Activated CD4-positive, alpha-beta T cell treated with anti-CD3 and anti-CD28 coated beads for 36 hours (primary cell): ENCODE measurements around the gene CDC40. TPM values are rescaled to one million over a fixed set of nuclear protein-coding genes. Genes with fewer than 3 reads are reported as not detected.
"Not testable (repeated sequence)": the region's sequence is repeated elsewhere in the genome, so short reads cannot be mapped to it uniquely, and the experiment has no call there.

Source experiments
- ATAC-seq: fragments of 200-7000 bp; cut with Tn5 transposase; one replicate; pipeline ENCODE4 v1.10.0; 2021; ENCODE audit warnings: mild to moderate bottlenecking, moderate library complexity
- CTCF ChIA-PET: fragments of 350-600 bp; sonication (Branson Sonifier 250); formaldehyde crosslinking; loops from one replicate; lab custom pipeline; 2021; ENCODE audit warnings: antibody characterized with exemption; lab: Charles Lee
- POLR2A ChIA-PET: fragments of 350-600 bp; sonication (Branson Sonifier 250); formaldehyde crosslinking; loops from one replicate; lab custom pipeline; 2021; ENCODE audit warnings: antibody characterized with exemption, inconsistent platforms; lab: Charles Lee
- DNase-seq: peaks from one replicate; pipeline ENCODE4 v3.0.0-alpha.2; 2020
- H3K27ac Mint-ChIP-seq: one replicate; pipeline ENCODE4 v1.8.0; 2021; ENCODE audit warnings: mixed read lengths
- H3K27me3 Mint-ChIP-seq: one replicate; pipeline ENCODE4 v1.8.0; 2021; ENCODE audit warnings: mixed read lengths
- H3K36me3 Mint-ChIP-seq: one replicate; pipeline ENCODE4 v1.8.0; 2021; ENCODE audit warnings: low read depth, mixed read lengths
- H3K4me1 Mint-ChIP-seq: one replicate; pipeline ENCODE4 v1.8.0; 2021; ENCODE audit warnings: mixed read lengths
- H3K4me3 Mint-ChIP-seq: one replicate; pipeline ENCODE4 v1.8.0; 2021; ENCODE audit warnings: mild to moderate bottlenecking, moderate library complexity, mixed read lengths
- H3K9me3 Mint-ChIP-seq: one replicate; pipeline ENCODE4 v1.8.0; 2021; ENCODE audit warnings: low read depth, mixed read lengths
- intact Hi-C, 2 experiments: fragments of 100-400 bp; cut with DNase I in 1 of 2; cut with micrococcal nuclease in 1 of 2; formaldehyde crosslinking; loops; one replicate each; pipeline versions ENCODE4 v1.14.2 to v1.15.1; 2022 to 2024; cut with DNase I, micrococcal nuclease
- total RNA-seq, 2 experiments: library from RNA; stranded (reverse); gene quantifications; one replicate each; pipeline ENCODE4 v1.2.3, GENCODE V29; 2021

Gene CDC40
- total RNA-seq, 2 experiments from 2014 or later = 28.0 to 33.7 TPM

DNA sequence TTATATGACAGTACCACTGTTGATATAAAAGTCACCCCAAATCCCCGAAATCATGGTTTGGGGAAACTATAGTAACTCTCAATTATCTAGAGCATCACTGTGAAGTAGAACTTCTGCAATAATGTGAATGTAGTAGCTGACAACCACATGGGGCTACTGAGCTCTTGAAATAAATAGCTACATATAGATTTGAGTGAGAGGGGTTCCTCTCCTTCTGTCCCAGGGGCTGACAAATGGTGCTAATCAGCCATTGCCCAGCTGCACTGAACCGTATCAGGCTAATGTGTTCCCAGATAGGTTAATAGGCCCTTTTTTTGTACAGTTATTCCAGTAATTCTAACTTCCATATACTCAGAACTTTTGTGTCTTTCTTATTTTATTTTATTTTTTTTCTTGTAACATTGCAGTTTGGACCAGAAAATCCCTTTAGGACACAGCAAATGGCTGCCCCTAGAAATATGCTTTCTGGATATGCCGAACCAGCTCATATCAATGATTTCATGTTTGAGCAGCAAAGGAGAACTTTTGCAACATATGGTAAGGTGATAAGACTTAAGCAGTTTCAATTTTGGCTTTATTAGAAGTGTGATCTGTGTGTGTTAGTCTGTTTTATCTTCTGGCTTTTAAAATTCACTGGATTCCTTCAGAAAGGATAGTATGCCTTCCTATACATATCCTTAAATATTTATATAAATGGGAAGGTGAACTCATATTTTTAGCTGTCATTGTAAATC lies 21.1 kb downstream of the CDC40 start:
- Mint-ChIP-seq H3K36me3 (peaks cover 8% of the 10 kb centered on the region), H3K4me1 (peaks cover 8% of the 10 kb centered on the region), H3K27ac (no peak overlapping the region), H3K9me3 (no peaks in the 10 kb centered on the region), H3K4me3 (no peak overlapping the region), H3K27me3 (no peaks in the 10 kb centered on the region)
- ATAC-seq (no peak), DNase-seq (no peak)
- ChIA-PET CTCF (no interaction called here), POLR2A (no interaction called here)
- intact Hi-C loops = no loop called here

DNA sequence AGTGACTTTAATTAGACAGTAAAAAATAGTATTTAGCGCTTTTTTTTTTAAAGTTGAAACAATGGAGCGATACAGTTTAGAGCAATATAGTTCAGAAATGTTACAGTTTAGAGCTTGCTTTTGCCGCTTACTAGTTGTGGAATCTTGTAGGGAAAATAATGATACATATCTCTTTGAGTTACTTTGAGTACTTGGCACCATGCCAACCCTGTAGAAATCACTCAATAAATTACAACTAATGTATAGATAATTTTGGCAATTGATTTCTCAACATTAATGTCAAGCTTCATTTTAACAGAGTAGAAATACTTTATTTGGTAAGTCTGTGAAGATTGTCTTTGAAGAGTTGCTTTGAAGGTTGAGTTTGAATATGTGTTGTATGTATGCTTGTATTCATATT lies 27.4 kb downstream of the CDC40 start:
- CTCF ChIA-PET = interaction anchor here (1.4 to 1.8 kb wide), 2 partner anchors 9 to 19 kb away, joined by 5 to 6 read pairs; no protein-coding TSS in a partner anchor
- H3K27me3 Mint-ChIP-seq = no peaks in the 10 kb centered on the region
- H3K27ac Mint-ChIP-seq = no peak overlapping the region
- POLR2A ChIA-PET = no interaction called here
- ATAC-seq (no peak), DNase-seq (no peak)
- intact Hi-C loops = no loop called here
- H3K36me3 Mint-ChIP-seq = peaks cover 20% of the 10 kb centered on the region
- no peaks in the 10 kb centered on the region for H3K4me1 Mint-ChIP-seq
- H3K9me3 Mint-ChIP-seq = no peaks in the 10 kb centered on the region
- no peak overlapping the region for H3K4me3 Mint-ChIP-seq

DNA sequence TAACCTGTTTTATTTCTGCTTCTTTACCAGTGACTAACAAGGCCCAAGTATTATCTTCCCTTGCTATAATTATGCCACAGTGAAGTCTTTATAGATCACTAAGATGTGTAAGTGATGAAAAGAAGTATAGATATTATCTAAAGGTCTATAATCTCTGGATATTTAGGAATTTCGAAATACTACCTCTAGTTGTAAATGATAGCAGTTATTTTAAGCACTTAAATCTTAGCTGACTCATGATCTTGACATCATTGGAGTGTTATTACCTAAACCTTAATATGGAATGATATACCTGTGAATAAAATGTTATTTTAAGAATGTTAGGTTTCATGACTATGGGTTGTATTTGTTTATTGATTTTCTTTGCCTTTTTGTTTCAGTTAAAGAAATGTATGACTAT lies 31.5 kb downstream of the CDC40 start:
- H3K9me3 Mint-ChIP-seq = no peaks in the 10 kb centered on the region
- CTCF ChIA-PET = no interaction called here
- POLR2A ChIA-PET = no interaction called here
- intact Hi-C loops = no loop called here
- no peak for DNase-seq
- no peak overlapping the region for H3K4me3 Mint-ChIP-seq
- no peak overlapping the region for H3K27ac Mint-ChIP-seq
- no peaks in the 10 kb centered on the region for H3K27me3 Mint-ChIP-seq
- H3K36me3 Mint-ChIP-seq = peaks cover 30% of the 10 kb centered on the region
- peaks cover 2% of the 10 kb centered on the region for H3K4me1 Mint-ChIP-seq
- no peak for ATAC-seq

DNA sequence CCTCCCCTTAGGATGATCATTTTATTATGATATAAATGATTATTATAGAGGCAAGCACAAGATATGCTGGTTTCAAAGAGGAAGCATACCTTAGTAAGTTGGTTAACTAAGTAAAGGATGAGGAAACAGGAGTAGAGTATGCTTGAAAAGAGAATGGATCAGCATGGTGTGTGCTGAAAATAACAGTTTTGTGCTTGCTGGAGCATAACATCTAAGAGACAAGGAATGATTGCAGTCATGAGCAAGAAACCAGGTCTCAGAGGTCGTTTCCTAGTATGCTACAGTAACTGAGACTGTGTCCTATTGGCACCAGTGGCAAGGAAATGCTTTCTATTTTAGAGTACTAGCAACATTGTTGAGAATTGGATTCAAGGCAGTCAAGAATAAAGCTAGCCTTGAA lies 34.1 kb downstream of the CDC40 start:
- no peak for DNase-seq
- Mint-ChIP-seq H3K9me3 (no peaks in the 10 kb centered on the region), H3K4me1 (peaks cover 8% of the 10 kb centered on the region), H3K27me3 (no peaks in the 10 kb centered on the region), H3K36me3 (peaks cover 37% of the 10 kb centered on the region), H3K27ac (no peak overlapping the region), H3K4me3 (no peak overlapping the region)
- ChIA-PET POLR2A (no interaction called here), CTCF (interaction anchor here (0.6 kb wide), 2 partner anchors 67 to 527 kb away, joined by 3 read pairs; no protein-coding TSS in a partner anchor)
- intact Hi-C loops = no loop called here
- ATAC-seq = no peak

DNA sequence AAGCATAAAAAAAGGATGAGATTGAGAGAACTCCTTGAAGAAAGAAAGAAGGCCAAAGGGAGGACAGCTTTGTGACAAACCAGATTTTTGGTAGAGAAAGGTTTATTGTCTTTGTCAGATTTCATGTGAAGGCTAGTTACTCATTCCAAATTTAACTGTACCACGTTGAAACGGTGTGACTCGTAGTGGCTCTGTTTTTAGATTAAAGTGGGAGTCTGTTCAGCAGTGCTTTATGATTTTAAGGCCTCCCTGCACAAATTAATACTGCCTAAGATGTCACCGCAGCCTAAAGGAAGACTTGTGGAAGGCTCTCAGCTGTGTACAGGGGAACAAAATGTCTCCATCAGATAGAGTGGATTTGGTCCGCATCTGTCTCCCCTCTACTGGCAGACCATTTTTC lies 35.9 kb downstream of the CDC40 start:
- peaks cover 46% of the 10 kb centered on the region for H3K36me3 Mint-ChIP-seq
- peak overlapping the region; percentile 3 for H3K27ac Mint-ChIP-seq
- peaks cover 8% of the 10 kb centered on the region for H3K4me1 Mint-ChIP-seq
- no peak for DNase-seq
- no peaks in the 10 kb centered on the region for H3K27me3 Mint-ChIP-seq
- H3K9me3 Mint-ChIP-seq = no peaks in the 10 kb centered on the region
- ChIA-PET POLR2A (no interaction called here), CTCF (interaction anchor here (1.2 kb wide), 1 partner anchor 9 kb away, joined by 5 read pairs; no protein-coding TSS in a partner anchor)
- no peak for ATAC-seq
- no peak overlapping the region for H3K4me3 Mint-ChIP-seq
- intact Hi-C loops = no loop called here

DNA sequence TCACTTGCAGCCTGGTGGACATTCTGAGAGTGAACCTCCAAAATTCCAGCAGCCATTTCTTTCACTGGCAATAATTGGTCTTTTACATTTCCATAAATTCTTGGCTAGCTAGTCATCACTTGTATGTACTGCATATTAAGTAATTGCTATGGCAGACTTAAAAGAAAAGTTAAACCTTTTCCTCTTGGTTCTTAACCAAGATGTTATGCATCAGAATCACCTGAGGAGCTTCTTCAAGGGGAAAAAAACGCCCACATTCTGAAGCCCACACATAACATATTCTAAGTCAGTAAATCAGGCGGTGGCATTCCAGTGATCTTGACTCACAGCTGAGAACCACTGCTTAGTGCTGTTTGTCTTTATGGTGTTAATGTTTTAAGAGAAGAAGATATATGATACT lies 37.0 kb downstream of the CDC40 start:
- DNase-seq (no peak), ATAC-seq (no peak)
- intact Hi-C loops = no loop called here
- Mint-ChIP-seq H3K27me3 (no peaks in the 10 kb centered on the region), H3K4me1 (peaks cover 8% of the 10 kb centered on the region), H3K4me3 (no peak overlapping the region), H3K36me3 (peaks cover 42% of the 10 kb centered on the region), H3K9me3 (no peaks in the 10 kb centered on the region), H3K27ac (no peak overlapping the region)
- POLR2A ChIA-PET = no interaction called here
- CTCF ChIA-PET = interaction anchor here (1.2 to 1.5 kb wide), 2 partner anchors 36 to 178 kb away, joined by 3 to 4 read pairs; no protein-coding TSS in a partner anchor

DNA sequence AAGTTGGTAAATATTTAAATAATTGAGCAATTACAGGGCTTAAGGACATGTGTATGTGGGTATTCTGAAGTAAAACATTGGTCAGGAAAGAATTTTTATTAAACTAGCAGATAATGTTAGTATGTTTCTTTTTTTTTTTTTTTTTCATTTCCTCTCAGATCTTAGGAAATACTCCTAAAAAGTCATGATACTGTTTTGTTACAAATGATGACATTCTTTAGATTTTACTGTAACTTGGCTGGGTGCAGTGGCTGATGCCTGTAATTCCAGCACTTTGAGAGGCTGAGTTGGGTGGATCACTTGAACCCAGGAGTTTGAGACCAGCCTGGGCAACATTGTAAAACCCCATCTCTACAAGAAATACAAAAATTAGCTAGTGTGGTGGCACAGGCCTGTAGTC lies 41.5 kb downstream of the CDC40 start:
- ChIA-PET POLR2A (no interaction called here), CTCF (no interaction called here)

DNA sequence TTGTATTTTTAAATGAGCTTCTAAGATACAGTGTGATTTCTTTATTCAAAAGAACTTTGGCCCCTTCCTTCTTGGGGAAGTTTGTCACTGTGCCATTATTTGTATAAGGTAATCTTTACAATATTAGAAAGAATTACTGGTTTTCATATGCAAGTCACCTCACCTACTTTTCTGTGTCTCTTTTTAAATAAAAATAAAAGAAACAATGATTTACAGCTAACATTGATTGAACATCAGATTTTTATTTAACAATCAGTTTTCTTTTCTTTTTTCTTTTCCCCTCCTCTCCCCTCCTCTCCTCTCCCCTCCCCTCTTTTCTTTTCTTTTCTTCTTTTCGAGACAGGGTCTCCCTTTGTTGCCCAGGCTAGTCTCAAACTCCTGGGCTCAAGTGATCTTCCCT lies 46.0 kb downstream of the CDC40 start:
- POLR2A ChIA-PET = no interaction called here
- Mint-ChIP-seq H3K9me3 (no peaks in the 10 kb centered on the region), H3K27me3 (no peaks in the 10 kb centered on the region), H3K27ac (no peak overlapping the region), H3K4me1 (no peaks in the 10 kb centered on the region), H3K36me3 (peaks cover 20% of the 10 kb centered on the region), H3K4me3 (no peak overlapping the region)
- CTCF ChIA-PET = no interaction called here
- intact Hi-C loops = no loop called here
- no peak for DNase-seq
- ATAC-seq = no peak

More for the DNA sequence above, 41.5 kb downstream of the CDC40 start:
- Mint-ChIP-seq H3K9me3 (no peaks in the 10 kb centered on the region), H3K27ac (no peak overlapping the region), H3K4me3 (no peak overlapping the region), H3K27me3 (no peaks in the 10 kb centered on the region), H3K36me3 (peaks cover 38% of the 10 kb centered on the region), H3K4me1 (peaks cover 6% of the 10 kb centered on the region)
- intact Hi-C loops = no loop called here
- no peak for DNase-seq
- no peak for ATAC-seq

DNA sequence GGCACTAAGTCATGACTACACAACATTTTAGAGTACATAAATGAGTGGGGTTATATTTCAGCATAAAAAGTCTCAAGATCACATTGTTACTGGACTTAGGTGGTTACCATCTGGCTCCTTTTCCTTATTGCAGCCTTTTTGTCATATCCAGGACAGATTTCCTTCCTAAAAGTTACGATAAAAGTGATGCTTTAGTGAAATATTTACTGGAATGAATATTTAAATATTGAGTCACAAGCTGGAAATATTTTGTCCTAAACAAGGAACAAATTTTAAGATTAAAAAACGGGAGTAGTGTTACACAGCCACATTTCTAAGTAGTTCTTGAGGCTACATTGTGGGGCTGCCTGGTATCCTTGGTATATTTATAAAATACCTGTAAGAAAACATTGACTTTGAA lies 52.2 kb downstream of the CDC40 start:
- Mint-ChIP-seq H3K4me3 (no peak overlapping the region), H3K36me3 (peaks cover 20% of the 10 kb centered on the region), H3K27me3 (no peaks in the 10 kb centered on the region), H3K27ac (no peak overlapping the region), H3K9me3 (peaks cover 3% of the 10 kb centered on the region), H3K4me1 (peaks cover 7% of the 10 kb centered on the region)
- DNase-seq = no peak
- no peak for ATAC-seq
- CTCF ChIA-PET = no interaction called here
- intact Hi-C loops = loop anchor here in 1 of 2 experiments (5.0 kb wide), 1 partner anchor 45 kb away; no protein-coding TSS in a partner anchor
- POLR2A ChIA-PET = no interaction called here

DNA sequence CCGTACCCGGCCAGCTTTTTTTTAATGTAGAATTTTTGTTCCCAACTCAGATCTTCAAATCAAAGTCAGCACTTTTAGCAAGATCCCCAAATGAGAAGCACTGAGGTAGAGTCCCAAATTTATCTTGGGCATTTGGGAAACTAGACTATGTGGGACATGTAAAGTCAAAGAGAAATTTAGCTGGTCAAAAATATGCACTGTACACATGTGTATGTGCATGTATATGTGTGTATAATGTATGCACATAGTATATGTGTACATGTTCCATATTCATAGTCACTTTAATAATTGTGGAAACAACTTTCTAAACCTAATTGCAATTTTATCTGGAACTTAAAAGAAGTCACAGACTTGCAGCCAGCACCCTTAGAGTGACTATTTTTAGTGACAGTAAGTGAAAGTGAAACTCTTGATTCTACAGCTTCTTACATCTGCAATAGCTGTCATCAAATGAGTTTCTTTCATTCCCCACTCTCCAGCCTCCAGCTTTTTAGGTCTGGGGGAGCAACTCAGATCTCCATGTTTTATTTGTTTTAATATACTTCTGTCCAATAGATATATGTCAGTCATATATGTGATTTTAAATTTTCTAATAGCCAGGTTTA lies 53.6 kb downstream of the CDC40 start:
- ATAC-seq (peak; percentile 91), DNase-seq (no peak)
- Mint-ChIP-seq H3K9me3 (peaks cover 3% of the 10 kb centered on the region), H3K4me3 (no peak overlapping the region), H3K4me1 (peaks cover 7% of the 10 kb centered on the region), H3K36me3 (peaks cover 20% of the 10 kb centered on the region), H3K27ac (no peak overlapping the region), H3K27me3 (no peaks in the 10 kb centered on the region)
- intact Hi-C loops = loop anchor here (2.0 to 5.0 kb wide), 2 partner anchors 47 to 55 kb away; partner anchors contain the start of gene WASF1 (in 1 of the 2)
- ChIA-PET CTCF (no interaction called here), POLR2A (no interaction called here)

DNA sequence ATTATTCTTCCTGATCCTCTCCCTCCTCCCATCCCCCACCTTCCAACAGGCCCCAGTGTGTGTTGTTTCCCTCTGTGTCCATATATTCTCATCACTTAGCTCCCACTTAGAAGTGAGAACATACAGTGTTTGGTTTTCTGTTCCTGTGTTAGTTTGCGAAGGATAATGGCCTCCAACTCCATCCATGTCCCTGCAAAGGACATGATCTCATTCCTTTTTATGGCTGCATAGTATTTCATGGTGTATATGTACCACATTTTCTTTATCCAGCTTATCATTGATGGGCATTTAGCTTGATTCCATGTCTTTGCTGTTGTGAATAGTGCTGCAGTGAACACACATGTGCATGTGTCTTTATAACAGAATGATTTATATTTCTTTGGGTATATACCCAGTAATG lies 55.8 kb downstream of the CDC40 start:
- H3K36me3 Mint-ChIP-seq = peaks cover 13% of the 10 kb centered on the region
- H3K4me3 Mint-ChIP-seq, intact Hi-C loops, ATAC-seq, POLR2A ChIA-PET, H3K27ac Mint-ChIP-seq, DNase-seq, H3K27me3 Mint-ChIP-seq, H3K4me1 Mint-ChIP-seq, H3K9me3 Mint-ChIP-seq: not testable (repeated sequence)
- CTCF ChIA-PET = interaction anchor here (1.5 kb wide), 1 partner anchor 49 kb away, joined by 3 read pairs; no protein-coding TSS in a partner anchor
